ENCODE measurements around the gene HAAO. TPM values are rescaled to one million over a fixed set of nuclear protein-coding genes. Genes with fewer than 3 reads are reported as not detected.

The HAAO gene
- total RNA-seq, 1 experiment from 2014 or later, result 6.6 TPM

DNA sequence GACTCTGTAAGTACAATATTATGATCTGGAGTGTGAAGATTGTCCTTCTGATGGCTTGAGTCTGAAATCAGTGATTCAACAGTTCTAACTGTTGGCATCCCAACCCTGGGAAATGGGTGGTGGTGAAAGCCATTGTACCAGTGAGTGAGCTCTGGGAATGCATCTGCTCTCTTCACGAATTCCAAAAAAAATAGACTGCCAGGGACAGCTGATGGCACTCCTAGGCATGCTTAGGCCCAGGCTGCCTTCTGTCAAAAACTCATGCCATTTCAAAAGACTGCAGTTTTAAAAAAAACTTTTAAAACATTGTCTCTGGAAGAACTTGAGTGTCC lies 48.8 kb downstream of the HAAO start:
- H3K23me2 ChIP-seq (ENCODE audit: insufficient read length, low read depth, low read length, poor library complexity, severe bottlenecking), result no peaks in the 10 kb centered on the region
- TF ChIP-seq, protein P1, sequence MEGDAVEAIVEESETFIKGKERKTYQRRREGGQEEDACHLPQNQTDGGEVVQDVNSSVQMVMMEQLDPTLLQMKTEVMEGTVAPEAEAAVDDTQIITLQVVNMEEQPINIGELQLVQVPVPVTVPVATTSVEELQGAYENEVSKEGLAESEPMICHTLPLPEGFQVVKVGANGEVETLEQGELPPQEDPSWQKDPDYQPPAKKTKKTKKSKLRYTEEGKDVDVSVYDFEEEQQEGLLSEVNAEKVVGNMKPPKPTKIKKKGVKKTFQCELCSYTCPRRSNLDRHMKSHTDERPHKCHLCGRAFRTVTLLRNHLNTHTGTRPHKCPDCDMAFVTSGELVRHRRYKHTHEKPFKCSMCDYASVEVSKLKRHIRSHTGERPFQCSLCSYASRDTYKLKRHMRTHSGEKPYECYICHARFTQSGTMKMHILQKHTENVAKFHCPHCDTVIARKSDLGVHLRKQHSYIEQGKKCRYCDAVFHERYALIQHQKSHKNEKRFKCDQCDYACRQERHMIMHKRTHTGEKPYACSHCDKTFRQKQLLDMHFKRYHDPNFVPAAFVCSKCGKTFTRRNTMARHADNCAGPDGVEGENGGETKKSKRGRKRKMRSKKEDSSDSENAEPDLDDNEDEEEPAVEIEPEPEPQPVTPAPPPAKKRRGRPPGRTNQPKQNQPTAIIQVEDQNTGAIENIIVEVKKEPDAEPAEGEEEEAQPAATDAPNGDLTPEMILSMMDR (conservative IDR thresholded peaks at IDR 0.05), result no peak
- no peaks in the 10 kb centered on the region for H4K20me1 ChIP-seq (ENCODE audit: control insufficient read depth, insufficient read depth, insufficient read length)
- peaks cover 0 to 4% of the 10 kb centered on the region in 2 experiments; a peak in 2 of 5 replicates for H3K9me3 Mint-ChIP-seq
- H3K79me2 ChIP-seq (ENCODE audit: insufficient read depth, low read length), result no peaks in the 10 kb centered on the region
- no CpG with 5 or more reads among the region's 1 CpG for WGBS (ENCODE audit: extremely low coverage, insufficient read length, low lambda C conversion rate)
- H3K23ac ChIP-seq (ENCODE audit: insufficient read length, low read depth, low read length), result no peak overlapping the region
- peaks cover 13 to 18% of the 10 kb centered on the region in 2 experiments for H3K4me1 Mint-ChIP-seq
- no peak overlapping the region for H3K56ac ChIP-seq (ENCODE audit: insufficient read length, low read depth, low read length)
- no peak overlapping the region for H3K14ac ChIP-seq (ENCODE audit: insufficient read depth, low read length)
- H3K18ac ChIP-seq (ENCODE audit: insufficient read length, low read depth, low read length), result no peak overlapping the region
- no peak overlapping the region; the same call in 1 of the 2 replicates for H2BK15ac ChIP-seq (ENCODE audit: low read depth, low read length)
- H2BK20ac ChIP-seq (ENCODE audit: low read depth, low read length, poor library complexity, severe bottlenecking), result no peak overlapping the region
- H4K91ac ChIP-seq (ENCODE audit: insufficient read length, low read depth, low read length), result no peak overlapping the region
- H2BK5ac ChIP-seq (ENCODE audit: insufficient read length, low read length), result no peak overlapping the region
- no peak overlapping the region for H3T11ph ChIP-seq (ENCODE audit: low read length)
- no peaks in the 10 kb centered on the region for H3K27me3 ChIP-seq (ENCODE audit: insufficient read depth, low read length)
- no peak overlapping the region for H3K9ac ChIP-seq (ENCODE audit: extremely low read depth, insufficient read length, low read length)
- no peak overlapping the region for H3K4ac ChIP-seq (ENCODE audit: low read depth, low read length)
- no peaks in the 10 kb centered on the region for H3K79me1 ChIP-seq (ENCODE audit: insufficient read depth, low read depth, low read length, poor library complexity, severe bottlenecking)
- no peak for DNase-seq
- no peak overlapping the region for H2BK12ac ChIP-seq (ENCODE audit: insufficient read length, low read depth, low read length)
- H3K9me3 ChIP-seq (ENCODE audit: control insufficient read depth, low read depth, low read length), result no peaks in the 10 kb centered on the region
- H3K4me2 ChIP-seq (ENCODE audit: insufficient read depth, insufficient read length, low read length), result no peak overlapping the region
- no peak overlapping the region for H3K4me3 Mint-ChIP-seq
- H2AK5ac ChIP-seq (ENCODE audit: insufficient read length, low read length), result no peak overlapping the region
- H3K27ac ChIP-seq (ENCODE audit: insufficient read length, low read depth, low read length), result no peak overlapping the region
- H3K27ac Mint-ChIP-seq, result no peak overlapping the region
- no peaks in the 10 kb centered on the region for H3K27me3 Mint-ChIP-seq (ENCODE audit: low read depth)
- H2BK120ac ChIP-seq (ENCODE audit: low read depth, low read length, poor library complexity, severe bottlenecking), result no peak overlapping the region
- peaks cover 18 to 22% (median 22%) of the 10 kb centered on the region in 3 experiments for H3K36me3 Mint-ChIP-seq (ENCODE audit: insufficient read depth in 1 of 3, low read depth in 3 of 3)
- no peak overlapping the region for H4K5ac ChIP-seq (ENCODE audit: insufficient read length, low read depth, low read length)
- H3K4me1 ChIP-seq (ENCODE audit: insufficient read depth, low read length), result no peaks in the 10 kb centered on the region
- no peak overlapping the region for H4K8ac ChIP-seq (replicated peaks; ENCODE audit: insufficient read length, low read depth, low read length)
- no peak overlapping the region for H2AFZ ChIP-seq (ENCODE audit: low read length)

Measured in H9 (cell line).